ENCODE data around the gene ACTL7A.

- TF ChIP-seq, protein P1, sequence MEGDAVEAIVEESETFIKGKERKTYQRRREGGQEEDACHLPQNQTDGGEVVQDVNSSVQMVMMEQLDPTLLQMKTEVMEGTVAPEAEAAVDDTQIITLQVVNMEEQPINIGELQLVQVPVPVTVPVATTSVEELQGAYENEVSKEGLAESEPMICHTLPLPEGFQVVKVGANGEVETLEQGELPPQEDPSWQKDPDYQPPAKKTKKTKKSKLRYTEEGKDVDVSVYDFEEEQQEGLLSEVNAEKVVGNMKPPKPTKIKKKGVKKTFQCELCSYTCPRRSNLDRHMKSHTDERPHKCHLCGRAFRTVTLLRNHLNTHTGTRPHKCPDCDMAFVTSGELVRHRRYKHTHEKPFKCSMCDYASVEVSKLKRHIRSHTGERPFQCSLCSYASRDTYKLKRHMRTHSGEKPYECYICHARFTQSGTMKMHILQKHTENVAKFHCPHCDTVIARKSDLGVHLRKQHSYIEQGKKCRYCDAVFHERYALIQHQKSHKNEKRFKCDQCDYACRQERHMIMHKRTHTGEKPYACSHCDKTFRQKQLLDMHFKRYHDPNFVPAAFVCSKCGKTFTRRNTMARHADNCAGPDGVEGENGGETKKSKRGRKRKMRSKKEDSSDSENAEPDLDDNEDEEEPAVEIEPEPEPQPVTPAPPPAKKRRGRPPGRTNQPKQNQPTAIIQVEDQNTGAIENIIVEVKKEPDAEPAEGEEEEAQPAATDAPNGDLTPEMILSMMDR (IDR thresholded peaks at IDR 0.05), result no peak
- TF ChIP-seq POLR2A (IDR thresholded peaks at IDR 0.05), result no peak
These were observed 18.8 kb downstream of the ACTL7A start for GRCh38 chr9:108880738-108881316.
